GM21515 (cell line): Measurements from ENCODE around the gene PRPS1.
"Not testable (repeated sequence)": the region's sequence is repeated elsewhere in the genome, so short reads cannot be mapped to it uniquely, and the experiment has no call there.

Experiments
- ATAC-seq: cut with Tn5 transposase; IDR thresholded peaks from one replicate; pipeline ENCODE4 v1.9.1; 2021; ENCODE audit not compliant: unreplicated experiment

PRPS1 gene

GRCh38 chrX:107629540-107629909, 1.2 kb downstream of the PRPS1 start:
- no peak for ATAC-seq

DNA sequence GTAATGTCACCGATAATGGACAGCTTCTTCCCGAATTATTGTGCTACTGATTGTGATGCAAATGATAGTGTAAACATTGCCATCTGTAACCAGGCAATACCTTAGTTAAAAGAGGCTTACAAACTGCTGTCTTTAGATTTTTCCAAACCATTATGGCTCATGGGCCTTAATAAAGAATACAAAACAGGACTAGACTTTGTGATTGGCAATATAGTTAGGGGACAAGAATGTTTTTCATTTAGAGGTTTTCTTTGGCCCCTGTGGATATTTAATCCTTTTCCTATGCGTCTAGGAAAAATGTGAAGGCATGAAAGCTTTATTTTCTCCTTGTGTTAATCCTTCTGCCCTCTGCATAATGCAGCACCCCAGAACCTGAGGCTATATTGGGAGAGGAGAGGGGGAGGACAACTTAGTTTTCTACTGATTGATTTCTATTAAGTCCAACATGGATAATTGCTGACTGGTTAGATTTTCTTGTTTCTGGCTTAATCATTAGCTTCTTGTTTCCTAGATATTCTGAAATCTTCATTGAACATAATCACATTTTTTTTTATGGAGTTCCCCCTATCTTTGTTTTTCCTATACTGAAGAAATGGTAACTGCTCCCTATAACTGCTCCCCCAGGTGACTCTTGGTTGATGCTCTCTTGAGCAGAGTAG, 1.9 kb downstream of the PRPS1 start:
- ATAC-seq = no peak

DNA sequence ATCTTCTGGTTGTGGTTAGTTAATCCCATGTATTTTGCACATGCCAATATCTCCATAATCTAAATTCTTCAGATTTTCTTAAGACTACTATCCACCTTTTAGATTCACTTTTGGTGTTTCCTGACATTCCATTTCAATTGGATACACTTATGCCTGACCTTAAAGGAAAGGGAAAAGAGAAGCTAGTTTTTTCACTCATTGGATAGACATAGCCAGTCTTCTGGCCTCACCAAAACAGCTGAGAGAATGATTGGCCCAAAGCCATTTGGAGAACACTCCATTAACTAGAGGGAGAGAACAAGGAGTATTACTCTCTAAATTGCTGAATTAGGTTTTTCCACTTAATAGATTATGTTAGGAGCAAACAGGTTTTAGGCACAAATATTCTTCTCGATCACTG, 4.0 kb downstream of the PRPS1 start:
- ATAC-seq = no peak

DNA sequence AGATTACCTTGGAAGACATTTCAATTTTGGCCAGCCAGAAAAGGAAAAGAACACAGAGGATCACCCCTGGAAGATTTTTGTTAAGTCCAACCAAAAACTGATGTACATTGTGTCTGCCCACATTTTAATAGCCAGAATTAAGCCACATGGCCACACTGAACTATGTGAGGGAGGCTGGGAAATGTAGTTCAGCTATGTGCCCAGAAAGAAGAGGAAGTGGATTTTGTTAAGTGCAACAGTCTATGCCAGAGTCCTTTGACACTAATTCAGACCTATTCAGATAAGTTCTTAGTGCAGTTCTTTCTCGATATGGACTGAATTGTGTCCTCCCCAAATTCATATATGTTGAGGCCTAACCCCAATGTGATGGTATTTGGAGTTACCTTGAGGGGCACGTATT, 18.4 kb downstream of the PRPS1 start:
- no peak for ATAC-seq

GRCh38 chrX:107648332-107648731, 20.0 kb downstream of the PRPS1 start:
- no peak for ATAC-seq

- ATAC-seq = no peak
Observed at GRCh38 chrX:107654566-107654871, 26.2 kb downstream of the PRPS1 start.

DNA sequence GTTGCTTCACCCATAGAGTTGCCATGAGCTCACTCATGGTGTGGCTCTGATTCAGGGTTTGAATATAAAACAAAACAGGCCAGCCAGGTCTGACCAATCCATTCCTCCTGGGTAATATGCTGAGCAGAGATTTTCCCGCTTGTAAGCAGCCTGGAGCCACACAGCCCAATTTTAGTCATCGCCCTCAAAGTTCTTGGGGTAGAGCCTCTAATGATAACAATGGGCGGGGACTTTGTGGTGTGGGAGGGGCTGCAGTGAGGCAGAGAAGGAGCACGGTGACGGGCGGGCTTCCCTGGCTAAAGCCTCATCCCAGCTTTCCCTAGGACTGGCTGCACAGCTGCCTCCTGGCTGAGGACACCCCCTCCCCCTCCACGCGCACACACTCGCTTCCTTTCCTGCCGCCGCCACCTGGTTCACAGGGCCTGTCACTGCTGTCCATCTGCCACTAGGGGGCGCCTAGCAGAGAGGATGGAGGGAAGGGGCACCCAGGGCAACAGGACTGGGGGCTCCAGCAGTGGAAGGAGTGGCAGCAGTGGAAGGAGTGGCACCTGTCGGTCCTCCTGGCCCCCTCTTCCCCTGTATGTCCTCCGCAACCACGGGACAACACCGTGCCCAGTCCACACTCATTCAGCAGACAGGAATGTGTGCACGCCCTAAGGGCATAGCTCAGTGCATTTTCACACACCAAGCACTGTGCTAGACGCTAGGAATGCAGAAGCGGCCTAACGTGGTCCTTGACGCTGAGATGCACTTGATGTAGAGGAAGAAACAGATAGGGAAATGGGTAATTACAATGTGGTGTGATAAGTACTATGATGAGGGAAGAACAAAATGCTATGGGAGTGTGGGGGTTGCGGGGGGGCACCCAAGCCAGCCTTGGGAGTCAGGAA, 26.8 kb downstream of the PRPS1 start:
- peak; percentile 49 for ATAC-seq

GRCh38 chrX:107656978-107657377, 28.7 kb downstream of the PRPS1 start:
- no peak for ATAC-seq

DNA sequence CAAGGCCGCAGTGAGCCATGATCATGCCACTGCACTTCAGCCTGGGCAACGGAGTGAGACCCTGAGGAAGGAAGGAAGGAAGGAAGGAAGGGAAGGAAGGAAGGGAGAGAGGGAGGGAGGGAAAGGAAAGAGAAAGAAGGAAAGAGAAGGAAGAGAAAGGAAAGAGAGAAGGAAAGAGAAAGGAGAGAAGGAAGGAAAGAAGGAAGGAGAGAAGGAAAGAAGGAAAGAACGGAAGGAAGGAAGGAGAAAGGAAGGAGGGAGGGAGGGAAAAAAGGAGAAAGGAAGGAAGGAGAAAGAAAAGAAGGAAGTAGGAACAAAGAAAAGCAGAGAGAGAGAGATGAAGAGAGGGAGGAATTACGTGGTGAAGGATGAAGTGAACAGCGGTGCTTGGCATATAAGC, 30.4 kb downstream of the PRPS1 start:
- ATAC-seq = no peak

DNA sequence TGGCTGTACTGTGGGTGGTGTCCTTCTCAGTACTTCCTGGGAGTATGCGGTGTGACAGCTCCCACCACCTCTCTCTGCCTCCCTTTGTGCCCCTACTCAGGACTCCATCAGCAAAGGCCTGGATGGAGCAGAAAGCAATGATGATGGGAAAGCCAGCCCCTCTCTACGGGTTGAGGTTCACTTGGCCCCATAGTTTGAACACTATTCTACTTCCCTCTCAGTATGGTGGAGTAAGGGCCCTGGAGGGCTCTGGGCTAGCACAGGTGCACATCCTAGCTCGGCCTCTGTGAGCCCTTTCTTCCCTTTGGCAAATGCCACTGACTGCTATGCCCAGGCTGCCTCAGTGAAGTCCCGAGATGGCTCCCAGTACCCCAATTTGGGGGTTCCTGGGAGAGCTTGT, 31.0 kb downstream of the PRPS1 start:
- ATAC-seq = no peak

DNA sequence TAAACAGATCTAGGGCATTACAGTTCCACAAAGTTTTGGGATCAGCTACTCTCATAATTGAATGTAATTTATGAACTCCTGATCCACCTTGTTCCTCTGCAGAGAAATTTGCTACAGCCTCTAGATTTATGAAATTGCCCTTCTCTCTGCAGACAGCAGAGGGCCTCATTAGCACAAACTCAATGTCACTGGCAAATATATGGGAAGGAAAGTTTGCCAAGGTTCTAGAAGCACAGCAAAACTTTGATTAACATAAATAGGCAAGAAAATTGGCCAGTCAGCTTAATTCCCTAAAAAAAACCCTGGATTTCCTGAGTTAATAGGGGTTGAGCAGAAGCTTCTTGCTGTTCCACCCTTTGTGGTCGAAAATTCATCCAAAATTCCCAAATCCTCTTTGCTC, 31.5 kb downstream of the PRPS1 start:
- no peak for ATAC-seq

- no peak for ATAC-seq
Observed at GRCh38 chrX:107662145-107662544, 33.8 kb downstream of the PRPS1 start.

DNA sequence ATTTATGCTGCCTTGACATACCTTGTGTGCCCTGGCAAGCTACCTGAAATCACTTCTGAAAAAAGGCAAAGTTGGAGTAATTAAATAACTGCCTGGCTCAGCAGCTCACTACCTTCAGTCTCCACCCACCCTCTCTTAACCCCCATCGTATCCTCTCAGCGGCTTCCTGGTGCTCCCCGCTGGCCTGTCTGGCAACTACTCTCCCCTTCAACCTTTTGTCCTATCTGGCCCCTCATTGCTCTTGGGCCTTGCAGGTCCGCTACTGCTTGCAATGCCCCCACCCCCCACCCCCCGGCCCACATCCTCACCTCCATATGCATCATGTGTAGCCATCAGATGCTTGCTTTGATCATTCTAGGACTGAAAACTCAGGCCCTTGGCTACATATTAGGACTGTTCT, 34.5 kb downstream of the PRPS1 start:
- ATAC-seq = no peak

GRCh38 chrX:107666931-107667330, 38.6 kb downstream of the PRPS1 start:
- no peak for ATAC-seq

DNA sequence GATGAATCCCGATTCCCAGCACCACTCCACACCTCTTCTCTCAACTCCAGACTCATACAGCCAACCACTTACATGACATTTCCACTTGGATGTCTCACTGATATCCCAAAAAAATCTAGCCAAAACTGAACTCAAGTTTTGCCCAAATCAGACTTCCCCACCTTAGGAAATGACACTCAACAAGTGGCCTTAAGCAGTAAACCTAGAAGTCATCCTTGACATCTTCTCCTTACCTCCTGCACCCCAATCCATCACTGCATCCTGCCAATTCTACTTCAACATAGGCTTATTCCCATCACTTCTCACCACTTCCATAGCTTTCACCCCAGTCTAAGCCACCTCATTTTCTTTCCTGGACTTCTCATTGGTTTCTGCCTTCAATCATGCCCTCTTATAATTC, 39.1 kb downstream of the PRPS1 start:
- ATAC-seq = no peak

DNA sequence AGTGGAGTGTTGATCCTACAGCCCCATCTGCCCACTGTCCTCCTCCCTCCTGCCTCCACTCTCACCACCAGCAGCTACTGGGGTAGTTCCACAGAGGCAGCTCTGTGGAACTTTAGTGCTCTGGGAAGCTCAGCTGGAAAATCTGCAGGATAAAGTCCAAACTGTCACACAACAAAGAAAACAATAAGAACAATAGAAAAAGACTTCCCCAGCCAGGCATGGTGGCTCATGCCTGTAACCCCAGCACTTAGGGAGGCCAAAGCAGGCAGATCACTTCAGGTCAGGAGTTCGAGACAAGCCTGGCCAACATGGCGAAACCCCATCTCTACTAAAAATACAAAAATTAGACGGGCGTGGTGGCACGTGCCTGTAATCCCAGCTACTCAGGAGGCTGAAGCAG, 40.4 kb downstream of the PRPS1 start:
- not testable (repeated sequence) for ATAC-seq

GRCh38 chrX:107669261-107669660, 41.0 kb downstream of the PRPS1 start:
- ATAC-seq = no peak

GRCh38 chrX:107669885-107670628, 41.7 kb downstream of the PRPS1 start:
- ATAC-seq = no peak

DNA sequence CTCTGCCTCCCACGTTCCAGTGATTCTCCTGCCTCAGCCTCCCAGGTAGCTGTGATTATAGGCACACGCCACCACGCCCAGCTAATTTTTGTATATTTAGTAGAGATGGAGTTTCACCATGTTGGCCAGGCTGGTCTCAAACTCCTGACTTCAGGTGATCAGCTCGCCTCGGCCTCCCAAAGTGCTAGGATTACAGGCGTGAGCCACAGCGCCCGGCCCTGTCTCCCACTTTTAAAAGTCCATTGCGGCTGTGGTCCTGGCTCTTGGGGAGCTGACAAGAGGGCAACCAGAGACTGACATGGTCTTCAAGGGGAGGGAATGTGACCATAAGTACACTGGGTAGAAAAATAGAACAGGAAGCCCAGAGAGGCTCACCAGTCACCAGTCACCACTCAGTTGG, 42.9 kb downstream of the PRPS1 start:
- ATAC-seq = not testable (repeated sequence)

GRCh38 chrX:107672955-107673378, 44.7 kb downstream of the PRPS1 start:
- ATAC-seq = no peak

DNA sequence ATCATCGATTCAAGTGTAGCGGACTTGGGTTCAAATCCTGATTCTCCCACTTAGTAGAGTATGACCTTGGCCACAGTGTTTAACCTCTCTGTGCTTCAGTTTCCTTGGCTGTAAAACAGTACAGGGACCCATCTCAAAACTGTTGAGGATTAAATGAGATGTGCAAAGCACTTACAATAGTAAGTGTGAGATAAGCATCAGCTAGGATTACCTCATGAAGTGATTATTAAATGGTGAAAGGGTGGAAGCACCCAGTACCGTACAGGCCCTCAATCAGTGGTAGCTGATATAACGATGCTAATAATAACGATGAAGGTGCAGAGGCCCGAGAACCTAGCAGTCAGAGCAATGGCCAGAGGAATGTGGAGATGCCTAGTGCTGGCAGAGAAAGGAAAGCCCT, 45.1 kb downstream of the PRPS1 start:
- peak; percentile 6 for ATAC-seq

DNA sequence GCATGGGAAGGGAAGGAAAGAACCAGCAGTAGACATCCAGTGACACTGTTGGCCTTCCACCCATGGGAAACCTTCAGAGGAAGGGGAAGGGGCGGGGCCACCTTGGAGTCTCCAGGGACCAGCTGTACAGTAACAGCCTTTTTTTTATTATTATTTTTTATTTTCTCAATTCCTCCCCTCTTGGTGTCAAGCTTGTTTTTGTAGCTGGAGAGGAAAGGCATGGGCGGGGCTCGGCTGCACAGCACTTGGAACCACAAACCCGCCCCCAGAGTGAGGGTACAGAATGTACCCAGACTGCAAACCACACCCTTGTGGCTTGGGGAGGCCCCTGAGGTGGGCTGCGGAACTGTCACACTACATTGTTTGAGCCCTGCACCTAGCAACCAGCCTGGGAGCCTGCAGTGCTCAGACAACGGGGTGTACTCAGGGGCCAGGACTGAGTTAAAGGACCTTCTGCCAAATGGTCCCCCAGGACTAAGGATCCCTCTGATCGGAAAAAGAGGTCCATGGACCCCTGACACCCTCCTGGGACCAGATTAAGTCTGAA, 45.7 kb downstream of the PRPS1 start:
- peak; percentile 84 for ATAC-seq
